GM19351 (cell line): ENCODE results near the gene FCHSD2.

Experiments
- ATAC-seq: cut with Tn5 transposase; IDR thresholded peaks from one replicate; pipeline ENCODE4 v1.9.1; 2021; ENCODE audit warnings: mild to moderate bottlenecking, moderate library complexity; ENCODE audit not compliant: unreplicated experiment

The FCHSD2 gene

GRCh38 chr11:73172992-73173656 lies 31.0 kb upstream of the FCHSD2 start:
- no peak for ATAC-seq

GRCh38 chr11:73171436-73172161 lies 29.5 kb upstream of the FCHSD2 start:
- ATAC-seq = no peak

- ATAC-seq = no peak
Observed at GRCh38 chr11:73170140-73170539, 28.0 kb upstream of the FCHSD2 start.

- ATAC-seq = no peak
Observed at GRCh38 chr11:73168925-73169579, 26.9 kb upstream of the FCHSD2 start.

GRCh38 chr11:73167363-73167954 lies 25.3 kb upstream of the FCHSD2 start:
- ATAC-seq = no peak

- ATAC-seq = no peak
Observed at GRCh38 chr11:73164803-73165540, 22.9 kb upstream of the FCHSD2 start.

GRCh38 chr11:73163638-73164174 lies 21.6 kb upstream of the FCHSD2 start:
- ATAC-seq = no peak

GRCh38 chr11:73162196-73162740 lies 20.1 kb upstream of the FCHSD2 start:
- no peak for ATAC-seq

GRCh38 chr11:73160005-73160760 lies 18.1 kb upstream of the FCHSD2 start:
- ATAC-seq = no peak

GRCh38 chr11:73159297-73159696 lies 17.2 kb upstream of the FCHSD2 start:
- ATAC-seq = no peak

GRCh38 chr11:73158356-73159051 lies 16.4 kb upstream of the FCHSD2 start:
- no peak for ATAC-seq

GRCh38 chr11:73157101-73158010 lies 15.2 kb upstream of the FCHSD2 start:
- ATAC-seq = peak; percentile 32

- no peak for ATAC-seq
Observed at GRCh38 chr11:73156686-73157085, 14.6 kb upstream of the FCHSD2 start.

GRCh38 chr11:73156114-73156513 lies 14.0 kb upstream of the FCHSD2 start:
- ATAC-seq = no peak

- ATAC-seq = no peak
Observed at GRCh38 chr11:73155102-73155501, 13.0 kb upstream of the FCHSD2 start.

- ATAC-seq = peak; percentile 40
Observed at GRCh38 chr11:73154178-73154577, 12.1 kb upstream of the FCHSD2 start.

GRCh38 chr11:73152861-73153483 lies 10.9 kb upstream of the FCHSD2 start:
- peak; percentile 69 for ATAC-seq
